ENCODE measurements around the gene MAX.

MAX gene

DNA sequence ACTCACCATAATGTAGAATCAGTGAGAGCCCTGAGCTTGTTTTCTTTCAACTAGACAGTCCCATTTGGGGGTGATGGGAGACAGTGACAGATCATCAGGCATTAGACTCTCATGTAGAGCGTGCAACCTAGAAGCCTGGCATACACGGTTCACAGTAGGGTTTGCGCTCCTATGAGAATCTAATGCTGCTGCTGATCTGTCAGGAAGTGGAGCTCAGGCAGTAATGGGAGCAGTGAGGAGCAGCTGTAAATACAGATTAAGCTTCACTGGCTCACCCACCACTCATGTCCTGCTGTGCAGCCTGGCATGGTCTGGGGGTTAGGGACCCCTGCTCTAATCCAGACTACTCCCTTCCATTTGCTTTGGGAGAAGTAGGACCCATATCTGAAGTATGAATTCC, 60.0 kb downstream of the MAX start:
- no peak overlapping the region for H4K8ac ChIP-seq (ENCODE audit: low read length)
- H2BK12ac ChIP-seq (ENCODE audit: low read length in 2 of 2) = no peak overlapping the region
- H3K9me3 ChIP-seq (ENCODE audit: control insufficient read depth, low read length) = no peaks in the 10 kb centered on the region
- WGBS = 98% methylated on average over 3 of the region's 3 CpGs
- H3K27me3 ChIP-seq (ENCODE audit: control insufficient read depth in 1 of 2, insufficient read depth in 1 of 2, low read length in 2 of 2) = no peaks in the 10 kb centered on the region
- H4K91ac ChIP-seq (ENCODE audit: low read length) = no peak overlapping the region
- no peak overlapping the region for H3K18ac ChIP-seq (ENCODE audit: low read depth in 1 of 2, low read length in 2 of 2)
- no peak overlapping the region for H3K9ac ChIP-seq (ENCODE audit: low read length)
- H3K23ac ChIP-seq (ENCODE audit: low read length in 2 of 2) = no peak overlapping the region
- no peaks in the 10 kb centered on the region for H3K4me1 ChIP-seq (ENCODE audit: control insufficient read depth, insufficient read depth, low read depth, low read length)
- H3K4me2 ChIP-seq (ENCODE audit: low read length, poor library complexity, severe bottlenecking) = no peak overlapping the region
- H3K4me3 ChIP-seq (ENCODE audit: insufficient read depth in 1 of 2, low read depth in 1 of 2, low read length in 2 of 2) = no peak overlapping the region
- H2BK15ac ChIP-seq (ENCODE audit: low read depth, poor library complexity, severe bottlenecking) = no peak overlapping the region
- peaks cover 40 to 51% of the 10 kb centered on the region in 2 experiments for H3K36me3 ChIP-seq (ENCODE audit: control insufficient read depth in 1 of 2, insufficient read depth in 2 of 2, low read depth in 1 of 2, low read length in 2 of 2)
- H3K14ac ChIP-seq (ENCODE audit: low read length in 2 of 2) = no peak overlapping the region
- H2AK5ac ChIP-seq (ENCODE audit: low read length, severe bottlenecking) = no peak overlapping the region
- H2AFZ ChIP-seq (ENCODE audit: low read depth, low read length) = no peak overlapping the region
- H2BK5ac ChIP-seq (ENCODE audit: low read depth, low read length, poor library complexity, severe bottlenecking) = no peak overlapping the region
- no peak overlapping the region for H3K27ac ChIP-seq (ENCODE audit: low read length, poor library complexity, severe bottlenecking)
- H2BK120ac ChIP-seq (ENCODE audit: low read depth, low read length) = no peak overlapping the region
- DNase-seq = no peak
- peaks cover 3% of the 10 kb centered on the region for H3K79me1 ChIP-seq (replicated peaks; ENCODE audit: low read length, poor library complexity, severe bottlenecking)
- H3K4ac ChIP-seq (ENCODE audit: low read depth in 1 of 2, low read length in 2 of 2) = no peak overlapping the region

DNA sequence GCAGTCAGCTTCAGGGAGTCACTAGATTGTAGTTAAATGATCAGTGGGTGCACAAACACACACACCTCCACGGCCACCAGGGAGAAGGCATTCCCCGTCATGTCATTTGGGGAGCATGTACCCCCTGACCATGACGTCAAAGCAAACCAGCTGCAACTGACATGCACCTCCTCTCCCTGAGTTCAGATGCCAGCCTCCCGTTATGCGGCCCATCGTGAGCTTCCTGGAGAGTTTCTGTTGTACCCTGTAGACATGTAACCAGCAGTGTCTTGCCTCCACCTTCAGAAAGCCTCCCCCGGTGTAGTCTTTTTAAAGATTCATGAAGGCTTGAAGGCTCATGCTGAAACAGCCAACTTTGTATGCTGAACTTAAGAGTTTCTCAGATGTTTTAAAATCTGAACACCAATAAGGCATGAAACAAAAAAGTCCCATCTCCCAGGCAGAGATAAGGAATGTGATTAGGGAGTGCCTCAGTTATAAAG, 60.8 kb downstream of the MAX start:
- Histone ChIP-seq H3K4ac (ENCODE audit: low read depth in 1 of 2, low read length in 2 of 2) (no peak overlapping the region), H3K27ac (ENCODE audit: low read length, poor library complexity, severe bottlenecking) (no peak overlapping the region), H3K79me1 (replicated peaks; ENCODE audit: low read length, poor library complexity, severe bottlenecking) (peaks cover 3% of the 10 kb centered on the region), H3K27me3 (ENCODE audit: control insufficient read depth in 1 of 2, insufficient read depth in 1 of 2, low read length in 2 of 2) (no peaks in the 10 kb centered on the region), H3K18ac (ENCODE audit: low read depth in 1 of 2, low read length in 2 of 2) (no peak overlapping the region), H4K91ac (ENCODE audit: low read length) (no peak overlapping the region), H3K9me3 (ENCODE audit: control insufficient read depth, low read length) (no peaks in the 10 kb centered on the region), H2BK12ac (ENCODE audit: low read length in 2 of 2) (no peak overlapping the region), H3K9ac (ENCODE audit: low read length) (no peak overlapping the region), H3K4me1 (ENCODE audit: control insufficient read depth, insufficient read depth, low read depth, low read length) (no peaks in the 10 kb centered on the region), H3K23ac (ENCODE audit: low read length in 2 of 2) (no peak overlapping the region), H3K36me3 (ENCODE audit: control insufficient read depth in 1 of 2, insufficient read depth in 2 of 2, low read depth in 1 of 2, low read length in 2 of 2) (peaks cover 40 to 45% of the 10 kb centered on the region in 2 experiments), H3K4me3 (ENCODE audit: insufficient read depth in 1 of 2, low read depth in 1 of 2, low read length in 2 of 2) (no peak overlapping the region), H2BK120ac (ENCODE audit: low read depth, low read length) (no peak overlapping the region), H2BK15ac (ENCODE audit: low read depth, poor library complexity, severe bottlenecking) (no peak overlapping the region), H3K4me2 (ENCODE audit: low read length, poor library complexity, severe bottlenecking) (no peak overlapping the region), H2AK5ac (ENCODE audit: low read length, severe bottlenecking) (no peak overlapping the region), H4K8ac (ENCODE audit: low read length) (no peak overlapping the region), H2AFZ (ENCODE audit: low read depth, low read length) (no peak overlapping the region), H2BK5ac (ENCODE audit: low read depth, low read length, poor library complexity, severe bottlenecking) (no peak overlapping the region), H3K14ac (ENCODE audit: low read length in 2 of 2) (no peak overlapping the region)
- WGBS = 98% methylated on average over 7 of the region's 7 CpGs
- no peak for DNase-seq

GRCh38 chr14:65040666-65041433, 61.5 kb downstream of the MAX start:
- Histone ChIP-seq H3K9me3 (ENCODE audit: control insufficient read depth, low read length) (no peaks in the 10 kb centered on the region), H3K4me2 (ENCODE audit: low read length, poor library complexity, severe bottlenecking) (no peak overlapping the region), H3K36me3 (ENCODE audit: control insufficient read depth in 1 of 2, insufficient read depth in 2 of 2, low read depth in 1 of 2, low read length in 2 of 2) (peaks cover 40 to 42% of the 10 kb centered on the region in 2 experiments), H4K91ac (ENCODE audit: low read length) (no peak overlapping the region), H3K4me1 (ENCODE audit: control insufficient read depth, insufficient read depth, low read depth, low read length) (no peaks in the 10 kb centered on the region), H2AFZ (ENCODE audit: low read depth, low read length) (no peak overlapping the region), H2BK5ac (ENCODE audit: low read depth, low read length, poor library complexity, severe bottlenecking) (no peak overlapping the region), H2BK12ac (ENCODE audit: low read length in 2 of 2) (no peak overlapping the region), H3K27me3 (ENCODE audit: control insufficient read depth in 1 of 2, insufficient read depth in 1 of 2, low read length in 2 of 2) (no peaks in the 10 kb centered on the region), H3K18ac (ENCODE audit: low read depth in 1 of 2, low read length in 2 of 2) (no peak overlapping the region), H3K23ac (ENCODE audit: low read length in 2 of 2) (no peak overlapping the region), H3K4ac (ENCODE audit: low read depth in 1 of 2, low read length in 2 of 2) (no peak overlapping the region), H3K9ac (ENCODE audit: low read length) (no peak overlapping the region), H3K14ac (ENCODE audit: low read length in 2 of 2) (no peak overlapping the region), H4K8ac (ENCODE audit: low read length) (no peak overlapping the region), H2BK15ac (ENCODE audit: low read depth, poor library complexity, severe bottlenecking) (no peak overlapping the region), H3K79me1 (replicated peaks; ENCODE audit: low read length, poor library complexity, severe bottlenecking) (peaks cover 3% of the 10 kb centered on the region), H2BK120ac (ENCODE audit: low read depth, low read length) (no peak overlapping the region), H2AK5ac (ENCODE audit: low read length, severe bottlenecking) (no peak overlapping the region), H3K27ac (ENCODE audit: low read length, poor library complexity, severe bottlenecking) (no peak overlapping the region), H3K4me3 (ENCODE audit: insufficient read depth in 1 of 2, low read depth in 1 of 2, low read length in 2 of 2) (no peak overlapping the region)
- DNase-seq = no peak
- WGBS = 96% methylated on average over 6 of the region's 9 CpGs

- Histone ChIP-seq H3K4me2 (ENCODE audit: low read length, poor library complexity, severe bottlenecking) (no peak overlapping the region), H3K9me3 (ENCODE audit: control insufficient read depth, low read length) (no peaks in the 10 kb centered on the region), H3K79me1 (replicated peaks; ENCODE audit: low read length, poor library complexity, severe bottlenecking) (no peaks in the 10 kb centered on the region), H3K4me3 (ENCODE audit: insufficient read depth in 1 of 2, low read depth in 1 of 2, low read length in 2 of 2) (no peak overlapping the region), H2BK15ac (ENCODE audit: low read depth, poor library complexity, severe bottlenecking) (no peak overlapping the region), H3K27ac (ENCODE audit: low read length, poor library complexity, severe bottlenecking) (no peak overlapping the region), H3K9ac (ENCODE audit: low read length) (no peak overlapping the region), H3K27me3 (ENCODE audit: control insufficient read depth in 1 of 2, insufficient read depth in 1 of 2, low read length in 2 of 2) (no peaks in the 10 kb centered on the region), H3K14ac (ENCODE audit: low read length in 2 of 2) (no peak overlapping the region), H3K4me1 (ENCODE audit: control insufficient read depth, insufficient read depth, low read depth, low read length) (no peaks in the 10 kb centered on the region), H2BK5ac (ENCODE audit: low read depth, low read length, poor library complexity, severe bottlenecking) (no peak overlapping the region), H4K8ac (ENCODE audit: low read length) (no peak overlapping the region), H2BK120ac (ENCODE audit: low read depth, low read length) (no peak overlapping the region), H3K36me3 (ENCODE audit: control insufficient read depth in 1 of 2, insufficient read depth in 2 of 2, low read depth in 1 of 2, low read length in 2 of 2) (peaks cover 24 to 30% of the 10 kb centered on the region in 2 experiments), H3K23ac (ENCODE audit: low read length in 2 of 2) (no peak overlapping the region), H2BK12ac (ENCODE audit: low read length in 2 of 2) (no peak overlapping the region), H3K4ac (ENCODE audit: low read depth in 1 of 2, low read length in 2 of 2) (no peak overlapping the region), H2AFZ (ENCODE audit: low read depth, low read length) (no peak overlapping the region), H3K18ac (ENCODE audit: low read depth in 1 of 2, low read length in 2 of 2) (no peak overlapping the region), H2AK5ac (ENCODE audit: low read length, severe bottlenecking) (no peak overlapping the region), H4K91ac (ENCODE audit: low read length) (no peak overlapping the region)
- 100% methylated on average over 1 of the region's 2 CpGs for WGBS
- DNase-seq = no peak
Measured at GRCh38 chr14:65038966-65039365, 63.4 kb downstream of the MAX start.
